ENCODE measurements around the gene TTLL7.
"Not testable (repeated sequence)": the region's sequence is repeated elsewhere in the genome, so short reads cannot be mapped to it uniquely, and the experiment has no call there.

The TTLL7 gene

GRCh38 chr1:83927701-83928100 is 71.2 kb downstream of the TTLL7 start:
- DNase-seq (ENCODE audit: insufficient read length): no peak
- TF ChIP-seq POLR2AphosphoS5 (IDR thresholded peaks at IDR 0.05; ENCODE audit: low read depth, low read length) (no peak), TAF1 (IDR thresholded peaks at IDR 0.05; ENCODE audit: borderline replicate concordance, low read depth, low read length) (no peak), POLR2A (IDR thresholded peaks at IDR 0.05; ENCODE audit: low read depth, low read length) (no peak)
- FAIRE-seq: no peak

DNA sequence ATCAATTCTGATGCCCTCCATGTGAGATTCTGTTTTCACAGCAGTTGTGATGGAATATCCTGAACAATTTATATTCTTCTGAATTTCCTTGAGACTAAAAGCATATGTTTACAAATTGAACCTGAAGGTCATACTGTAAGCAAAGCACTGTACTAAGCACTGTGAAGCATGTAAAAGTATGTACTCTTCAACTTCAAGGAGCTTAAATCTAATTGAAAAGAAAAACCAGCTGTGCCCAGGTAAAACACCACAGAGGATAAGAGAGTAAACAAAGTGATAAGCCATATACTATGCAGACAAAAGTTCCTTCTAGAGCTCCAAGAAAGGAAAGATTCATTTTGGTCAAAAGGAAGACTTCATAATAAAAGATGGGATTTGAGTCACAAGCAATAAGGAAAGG is 71.9 kb downstream of the TTLL7 start:
- TF ChIP-seq TAF1 (IDR thresholded peaks at IDR 0.05; ENCODE audit: borderline replicate concordance, low read depth, low read length) (no peak), POLR2A (IDR thresholded peaks at IDR 0.05; ENCODE audit: low read depth, low read length) (no peak), POLR2AphosphoS5 (IDR thresholded peaks at IDR 0.05; ENCODE audit: low read depth, low read length) (no peak)
- DNase-seq (ENCODE audit: insufficient read length) (no peak), FAIRE-seq (no peak)

GRCh38 chr1:83923553-83923952 is 75.4 kb downstream of the TTLL7 start:
- DNase-seq (ENCODE audit: insufficient read length) (no peak), FAIRE-seq (no peak)
- no peak for TF ChIP-seq TAF1 (IDR thresholded peaks at IDR 0.05; ENCODE audit: borderline replicate concordance, low read depth, low read length)
- no peak for TF ChIP-seq POLR2AphosphoS5 (IDR thresholded peaks at IDR 0.05; ENCODE audit: low read depth, low read length)
- no peak for TF ChIP-seq POLR2A (IDR thresholded peaks at IDR 0.05; ENCODE audit: low read depth, low read length)

DNA sequence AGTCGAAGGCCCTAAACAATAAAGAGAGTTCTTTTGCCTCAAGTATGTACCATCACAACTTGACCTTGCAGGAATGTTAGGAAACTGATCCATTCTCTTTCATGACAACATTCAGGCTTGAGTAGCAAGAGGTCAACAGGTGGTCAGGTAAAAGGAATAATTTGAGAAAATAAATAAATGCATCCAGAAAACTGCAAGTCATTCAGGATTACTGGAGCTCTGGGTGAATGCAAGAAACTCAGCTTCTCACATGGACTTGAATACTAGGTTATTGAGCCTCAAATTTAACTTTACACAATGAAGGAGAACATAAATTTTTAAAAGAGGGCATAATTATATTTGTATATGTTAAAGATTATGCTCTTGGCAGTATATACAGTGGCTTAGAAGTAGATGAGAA is 76.5 kb downstream of the TTLL7 start:
- TF ChIP-seq TAF1 (IDR thresholded peaks at IDR 0.05; ENCODE audit: borderline replicate concordance, low read depth, low read length) (no peak), POLR2A (IDR thresholded peaks at IDR 0.05; ENCODE audit: low read depth, low read length) (no peak), POLR2AphosphoS5 (IDR thresholded peaks at IDR 0.05; ENCODE audit: low read depth, low read length) (no peak)
- FAIRE-seq (no peak), DNase-seq (ENCODE audit: insufficient read length) (no peak)

DNA sequence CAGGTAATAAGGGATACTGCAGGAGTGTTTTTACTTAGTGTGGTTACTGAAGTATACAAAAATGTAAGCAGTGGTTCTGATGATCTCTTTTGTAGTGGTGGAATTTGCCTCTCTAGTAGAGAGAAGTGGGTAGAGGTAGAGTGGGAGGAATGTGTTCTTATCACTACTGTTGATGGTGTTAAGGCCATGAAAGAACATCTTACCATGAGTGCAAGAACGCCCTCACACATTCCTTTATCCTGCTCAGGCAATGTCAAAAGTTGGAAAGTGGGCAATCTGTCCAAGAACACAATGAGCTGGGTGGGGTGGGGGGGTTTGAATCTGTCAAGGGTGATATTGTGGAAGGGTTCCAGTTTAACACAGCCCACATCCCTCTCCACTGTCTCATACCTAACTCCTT is 78.6 kb downstream of the TTLL7 start:
- no peak for TF ChIP-seq TAF1 (IDR thresholded peaks at IDR 0.05; ENCODE audit: borderline replicate concordance, low read depth, low read length)
- no peak for TF ChIP-seq POLR2AphosphoS5 (IDR thresholded peaks at IDR 0.05; ENCODE audit: low read depth, low read length)
- no peak for TF ChIP-seq POLR2A (IDR thresholded peaks at IDR 0.05; ENCODE audit: low read depth, low read length)
- no peak for DNase-seq (ENCODE audit: insufficient read length)
- FAIRE-seq: no peak

DNA sequence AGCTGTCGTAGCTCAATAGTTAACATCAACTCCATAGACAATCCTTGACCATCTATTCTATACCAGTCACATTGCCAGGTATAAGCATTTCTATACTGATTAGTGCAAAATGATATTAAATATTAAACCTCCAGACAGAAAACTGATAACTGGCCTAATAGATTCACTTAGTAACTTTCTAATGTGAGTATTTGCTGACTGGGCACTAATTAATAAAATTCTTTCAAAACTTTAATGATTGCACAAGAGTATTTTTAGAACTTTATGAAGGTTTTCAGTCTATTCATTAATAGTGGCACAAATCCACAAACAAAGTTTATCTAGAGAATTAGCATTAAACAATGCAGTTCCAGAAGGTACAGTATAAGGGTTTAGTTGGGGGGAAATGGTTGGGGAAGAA is 79.1 kb downstream of the TTLL7 start:
- FAIRE-seq (no peak), DNase-seq (ENCODE audit: insufficient read length) (no peak)
- no peak for TF ChIP-seq POLR2A (IDR thresholded peaks at IDR 0.05; ENCODE audit: low read depth, low read length)
- no peak for TF ChIP-seq TAF1 (IDR thresholded peaks at IDR 0.05; ENCODE audit: borderline replicate concordance, low read depth, low read length)
- no peak for TF ChIP-seq POLR2AphosphoS5 (IDR thresholded peaks at IDR 0.05; ENCODE audit: low read depth, low read length)

DNA sequence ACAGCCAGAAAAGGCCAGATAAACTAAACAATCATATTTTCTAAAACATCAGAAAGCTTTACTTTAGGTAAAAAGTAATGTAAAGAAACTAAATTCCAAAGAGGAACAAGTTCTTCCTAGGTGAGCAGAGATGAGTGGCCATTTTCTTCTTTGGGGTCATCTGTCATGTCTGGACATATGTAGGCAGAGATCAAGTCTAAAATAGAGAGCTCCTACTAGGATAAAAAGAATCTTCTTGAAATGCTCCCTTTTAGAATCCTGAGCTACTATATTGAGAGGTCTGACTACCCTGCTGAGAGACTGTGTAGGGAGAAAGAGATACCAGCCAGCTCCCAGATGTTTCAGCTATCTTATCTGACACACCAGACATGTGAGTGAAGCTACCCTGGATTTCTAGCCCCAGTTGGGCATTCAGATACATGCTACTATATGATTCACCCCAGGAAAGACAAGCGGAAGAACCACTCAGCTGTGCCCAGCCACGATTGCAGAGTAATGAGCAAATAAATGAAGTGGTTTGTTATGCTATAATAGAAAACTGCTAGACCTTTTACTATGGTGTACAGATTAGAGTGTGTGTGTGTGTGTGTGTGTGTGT is 80.1 kb downstream of the TTLL7 start:
- DNase-seq (ENCODE audit: insufficient read length) (no peak), FAIRE-seq (no peak)
- TF ChIP-seq POLR2A (IDR thresholded peaks at IDR 0.05; ENCODE audit: low read depth, low read length): no peak
- TF ChIP-seq TAF1 (IDR thresholded peaks at IDR 0.05; ENCODE audit: borderline replicate concordance, low read depth, low read length): no peak
- TF ChIP-seq POLR2AphosphoS5 (IDR thresholded peaks at IDR 0.05; ENCODE audit: low read depth, low read length): no peak

DNA sequence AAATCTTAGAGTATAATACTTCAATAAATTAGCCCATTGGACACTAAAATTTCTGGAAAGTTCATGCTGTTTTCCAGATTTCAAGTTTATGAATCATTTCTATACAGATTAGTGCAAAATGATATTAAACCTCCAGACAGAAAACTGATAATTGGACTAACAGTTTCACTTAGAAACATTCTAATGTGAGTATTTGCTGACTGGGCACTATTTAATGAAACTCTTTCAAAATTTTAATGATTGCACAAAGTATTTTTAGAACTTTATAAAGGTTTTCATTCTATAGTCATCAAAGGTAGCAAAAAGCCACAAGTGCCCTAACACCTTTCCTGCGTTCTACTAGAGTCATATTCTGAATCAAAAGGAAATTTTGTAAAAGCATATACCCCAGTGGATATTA is 81.0 kb downstream of the TTLL7 start:
- DNase-seq (ENCODE audit: insufficient read length) (no peak), FAIRE-seq (no peak)
- no peak for TF ChIP-seq TAF1 (IDR thresholded peaks at IDR 0.05; ENCODE audit: borderline replicate concordance, low read depth, low read length)
- no peak for TF ChIP-seq POLR2A (IDR thresholded peaks at IDR 0.05; ENCODE audit: low read depth, low read length)
- no peak for TF ChIP-seq POLR2AphosphoS5 (IDR thresholded peaks at IDR 0.05; ENCODE audit: low read depth, low read length)

DNA sequence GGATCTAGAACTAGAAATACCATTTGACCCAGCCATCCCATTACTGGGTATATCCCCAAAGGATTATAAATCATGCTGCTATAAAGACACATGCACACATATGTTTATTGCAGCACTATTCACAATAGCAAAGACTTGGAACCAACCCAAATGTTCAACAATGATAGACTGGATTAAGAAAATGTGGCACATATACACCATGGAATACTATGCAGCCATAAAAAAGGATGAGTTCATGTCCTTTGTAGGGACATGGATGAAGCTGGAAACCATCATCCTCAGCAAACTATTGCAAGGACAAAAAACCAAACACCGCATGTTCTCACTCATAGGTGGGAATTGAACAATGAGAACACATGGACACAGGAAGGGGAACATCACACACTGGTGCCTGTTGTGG is 82.8 kb downstream of the TTLL7 start:
- not testable (repeated sequence) for DNase-seq (ENCODE audit: insufficient read length); FAIRE-seq

GRCh38 chr1:83912876-83913275 is 86.1 kb downstream of the TTLL7 start:
- peak; percentile 69 for FAIRE-seq
- no peak for DNase-seq (ENCODE audit: insufficient read length)
- no peak for TF ChIP-seq POLR2A (IDR thresholded peaks at IDR 0.05; ENCODE audit: low read depth, low read length)
- TF ChIP-seq TAF1 (IDR thresholded peaks at IDR 0.05; ENCODE audit: borderline replicate concordance, low read depth, low read length): no peak
- TF ChIP-seq POLR2AphosphoS5 (IDR thresholded peaks at IDR 0.05; ENCODE audit: low read depth, low read length): no peak

- DNase-seq (ENCODE audit: insufficient read length) (no peak), FAIRE-seq (no peak)
- TF ChIP-seq POLR2AphosphoS5 (IDR thresholded peaks at IDR 0.05; ENCODE audit: low read depth, low read length) (no peak), POLR2A (IDR thresholded peaks at IDR 0.05; ENCODE audit: low read depth, low read length) (no peak), TAF1 (IDR thresholded peaks at IDR 0.05; ENCODE audit: borderline replicate concordance, low read depth, low read length) (no peak)
Observed at GRCh38 chr1:83910461-83910860, 88.5 kb downstream of the TTLL7 start.

DNA sequence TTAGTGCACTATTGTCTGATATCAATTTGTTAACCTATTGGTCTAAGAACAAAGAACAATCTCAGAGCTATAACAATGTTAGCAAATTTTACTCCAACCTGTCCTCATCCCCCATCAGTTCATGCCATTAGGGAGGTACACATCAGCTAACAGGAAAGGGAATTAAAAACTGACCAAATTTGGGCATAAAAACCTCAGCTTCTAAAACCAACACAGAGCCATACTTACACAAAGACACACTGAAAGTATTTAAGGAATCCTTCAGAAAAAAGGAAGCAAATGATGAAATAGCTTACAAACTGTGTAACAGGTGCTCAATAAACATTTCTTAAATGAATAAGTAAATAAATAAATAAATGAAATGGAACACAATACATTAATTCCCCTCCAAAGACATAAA is 89.2 kb downstream of the TTLL7 start:
- no peak for DNase-seq (ENCODE audit: insufficient read length)
- TF ChIP-seq POLR2A (IDR thresholded peaks at IDR 0.05; ENCODE audit: low read depth, low read length) (no peak), TAF1 (IDR thresholded peaks at IDR 0.05; ENCODE audit: borderline replicate concordance, low read depth, low read length) (no peak), POLR2AphosphoS5 (IDR thresholded peaks at IDR 0.05; ENCODE audit: low read depth, low read length) (no peak)
- no peak for FAIRE-seq
